Suprapubic skin (tissue), 4 donors: ENCODE data around the gene DHX9. TPM values are rescaled to one million over a fixed set of nuclear protein-coding genes. Genes with fewer than 3 reads are reported as not detected.

Source experiments
- DNase-seq, 2 donors: peaks; one replicate each; pipeline ENCODE4 v3.0.0-alpha.2; 2019; ENCODE audit warnings: low spot score in 2 of 2
- H3K27ac ChIP-seq: fragments of 200-600 bp; sonication (generic); one replicate; pipeline ENCODE4 v1.5.1; 2019
- H3K27me3 ChIP-seq: fragments of 200-600 bp; sonication (generic); one replicate; pipeline ENCODE4 v1.5.1; 2019
- H3K36me3 ChIP-seq: fragments of 200-600 bp; sonication (generic); one replicate; pipeline ENCODE4 v1.5.1; 2019
- H3K4me1 ChIP-seq: fragments of 200-600 bp; sonication (generic); one replicate; pipeline ENCODE4 v1.5.1; 2019
- H3K4me3 ChIP-seq: fragments of 200-600 bp; sonication (generic); one replicate; pipeline ENCODE4 v1.5.1; 2019; ENCODE audit warnings: mild to moderate bottlenecking
- H3K9me3 ChIP-seq: fragments of 200-600 bp; sonication (generic); one replicate; pipeline ENCODE4 v1.5.1; 2019
- EP300 ChIP-seq: sonication (generic); formaldehyde crosslinking; IDR thresholded peaks from one replicate; pipeline ENCODE4 v1.6.1; 2017; ENCODE audit warnings: antibody characterized with exemption
- POLR2A ChIP-seq, 2 donors: fragments of 450-650 bp; IDR thresholded peaks; one replicate each; pipeline ENCODE4 v1.6.1; 2017; ENCODE audit warnings: antibody characterized with exemption in 2 of 2, mild to moderate bottlenecking in 2 of 2, moderate library complexity in 2 of 2
- POLR2AphosphoS5 ChIP-seq, 3 donors: sonication (generic); formaldehyde crosslinking; IDR thresholded peaks; one replicate each; pipeline ENCODE4 v1.6.1; 2017; ENCODE audit warnings: antibody characterized with exemption in 3 of 3
- WGBS: methylation state at CpG from one replicate; pipeline ENCODE4 v1.1.5; 2018; 5-methylcytosine and 5-hydroxymethylcytosine counted together
- total RNA-seq, 4 donors: library from RNA; depleted of rRNA; stranded (reverse); fragments of >200 nt; gene quantifications; one replicate each; pipeline ENCODE4 v1.1.0, GENCODE V29; 2016
- TF ChIP-seq, protein P1 (sequence below), 2 donors: fragments of 200-600 bp in 1 of 2; fragments of 450-650 bp in 1 of 2; sonication (generic) in 1 of 2; IDR thresholded peaks; one replicate each; pipeline ENCODE4 v1.5.1; 2016 to 2019; ENCODE audit warnings: antibody characterized with exemption in 2 of 2, mild to moderate bottlenecking in 1 of 2, moderate library complexity in 1 of 2

The DHX9 gene
- total RNA-seq, 4 donors from 2014 or later = 59.9 to 94.7 (median 75.0) TPM

DNA sequence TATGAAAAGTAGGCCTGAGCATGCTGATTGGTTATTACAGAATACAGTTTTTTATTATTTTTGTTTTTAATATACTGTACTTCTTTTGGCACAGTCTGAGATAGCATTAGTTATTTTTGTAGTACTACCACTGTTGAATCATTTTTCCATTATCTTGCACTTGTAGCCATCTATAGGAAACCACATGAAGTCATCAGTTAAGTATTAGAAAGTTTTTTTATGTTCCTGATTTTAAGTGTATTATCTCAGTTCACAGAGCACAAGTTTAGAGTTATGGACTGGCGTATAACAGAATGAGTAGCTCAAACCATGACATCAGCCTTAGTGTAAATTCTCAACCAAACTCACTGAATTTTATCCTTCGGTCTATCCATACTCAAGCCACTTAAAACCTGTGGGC is 22.8 kb downstream of the DHX9 start:
- H3K9me3 ChIP-seq = no peaks in the 10 kb centered on the region
- DNase-seq = no peak
- peaks cover 97% of the 10 kb centered on the region for H3K36me3 ChIP-seq
- H3K4me1 ChIP-seq = no peaks in the 10 kb centered on the region
- no peak overlapping the region for H3K4me3 ChIP-seq
- WGBS = 90% methylated on average over 2 of the region's 2 CpGs
- TF ChIP-seq EP300 = no peak
- no peak overlapping the region for H3K27ac ChIP-seq
- no peaks in the 10 kb centered on the region for H3K27me3 ChIP-seq

DNA sequence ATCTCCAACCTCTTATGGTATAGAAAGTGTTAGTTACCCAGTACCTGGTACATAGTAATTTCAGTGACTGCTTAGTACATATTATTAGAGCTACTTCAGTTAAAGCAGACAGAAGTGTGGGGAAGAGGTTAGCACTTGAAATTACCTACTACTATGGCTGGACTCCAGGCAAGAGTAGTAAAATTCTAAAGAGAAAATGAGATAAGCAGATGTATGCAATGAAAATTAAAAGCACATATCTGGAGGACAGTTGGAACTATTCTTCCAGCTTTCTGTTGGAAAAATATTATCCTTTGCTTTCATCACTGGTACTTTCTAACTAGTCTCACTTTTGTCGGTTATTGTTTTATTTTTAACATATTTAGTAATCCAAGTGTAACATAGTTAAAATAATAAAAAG is 23.7 kb downstream of the DHX9 start:
- Histone ChIP-seq H3K27ac (no peak overlapping the region), H3K4me3 (no peak overlapping the region), H3K27me3 (no peaks in the 10 kb centered on the region), H3K9me3 (no peaks in the 10 kb centered on the region), H3K36me3 (peaks cover 97% of the 10 kb centered on the region), H3K4me1 (no peaks in the 10 kb centered on the region)
- no peak for TF ChIP-seq EP300
- no peak for TF ChIP-seq POLR2A (IDR thresholded peaks at IDR 0.05)
- TF ChIP-seq POLR2AphosphoS5 (IDR thresholded peaks at IDR 0.05) = no peak
- TF ChIP-seq, protein P1, sequence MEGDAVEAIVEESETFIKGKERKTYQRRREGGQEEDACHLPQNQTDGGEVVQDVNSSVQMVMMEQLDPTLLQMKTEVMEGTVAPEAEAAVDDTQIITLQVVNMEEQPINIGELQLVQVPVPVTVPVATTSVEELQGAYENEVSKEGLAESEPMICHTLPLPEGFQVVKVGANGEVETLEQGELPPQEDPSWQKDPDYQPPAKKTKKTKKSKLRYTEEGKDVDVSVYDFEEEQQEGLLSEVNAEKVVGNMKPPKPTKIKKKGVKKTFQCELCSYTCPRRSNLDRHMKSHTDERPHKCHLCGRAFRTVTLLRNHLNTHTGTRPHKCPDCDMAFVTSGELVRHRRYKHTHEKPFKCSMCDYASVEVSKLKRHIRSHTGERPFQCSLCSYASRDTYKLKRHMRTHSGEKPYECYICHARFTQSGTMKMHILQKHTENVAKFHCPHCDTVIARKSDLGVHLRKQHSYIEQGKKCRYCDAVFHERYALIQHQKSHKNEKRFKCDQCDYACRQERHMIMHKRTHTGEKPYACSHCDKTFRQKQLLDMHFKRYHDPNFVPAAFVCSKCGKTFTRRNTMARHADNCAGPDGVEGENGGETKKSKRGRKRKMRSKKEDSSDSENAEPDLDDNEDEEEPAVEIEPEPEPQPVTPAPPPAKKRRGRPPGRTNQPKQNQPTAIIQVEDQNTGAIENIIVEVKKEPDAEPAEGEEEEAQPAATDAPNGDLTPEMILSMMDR (IDR thresholded peaks at IDR 0.05) = no peak
- DNase-seq = no peak
- 80% methylated on average over 1 of the region's 1 CpG for WGBS

DNA sequence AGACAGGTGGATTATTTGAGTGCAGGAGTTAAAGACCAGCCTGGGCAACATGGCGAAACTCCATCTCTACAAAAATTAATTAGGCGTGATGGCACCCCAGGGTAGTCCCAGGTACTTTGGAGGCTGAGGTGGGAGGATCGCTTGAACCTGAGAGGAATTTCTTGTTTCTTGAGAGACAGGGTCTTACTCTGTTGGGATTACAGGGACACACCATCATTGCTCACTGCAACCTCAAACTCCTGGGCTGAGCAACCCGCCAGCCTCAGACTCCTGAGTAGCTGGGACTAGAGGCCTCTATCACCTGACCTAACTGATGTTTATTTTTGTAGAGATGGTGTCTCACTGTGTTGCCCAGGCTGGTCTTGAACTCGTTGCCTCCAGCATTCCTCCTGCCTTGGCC is 24.8 kb downstream of the DHX9 start:
- Histone ChIP-seq H3K27me3 (no peaks in the 10 kb centered on the region), H3K4me1 (no peaks in the 10 kb centered on the region), H3K27ac (no peak overlapping the region), H3K9me3 (no peaks in the 10 kb centered on the region), H3K36me3 (peaks cover 97% of the 10 kb centered on the region), H3K4me3 (no peak overlapping the region)
- TF ChIP-seq, protein P1 (IDR thresholded peaks at IDR 0.05) = no peak
- no peak for TF ChIP-seq POLR2A (IDR thresholded peaks at IDR 0.05)
- no peak for TF ChIP-seq EP300
- WGBS = 96% methylated on average over 5 of the region's 5 CpGs
- no peak for DNase-seq

DNA sequence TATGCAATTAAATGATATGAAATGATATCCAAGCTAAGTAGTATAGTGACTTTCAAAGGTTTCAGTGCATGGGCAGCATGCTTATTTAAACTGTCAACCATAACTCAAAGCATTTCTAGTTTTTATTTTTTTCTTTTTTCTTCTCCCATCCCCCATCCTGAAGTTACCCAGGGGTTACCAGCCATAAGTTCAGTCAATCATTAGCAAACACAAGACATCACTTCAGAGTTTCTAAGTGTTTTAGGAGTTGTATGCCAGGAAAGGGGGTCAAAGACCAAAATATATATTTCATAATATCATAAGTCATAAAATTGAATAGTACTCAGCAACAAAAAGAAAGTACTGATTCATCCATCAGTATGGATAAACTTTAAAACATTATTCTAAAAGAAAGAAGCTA is 28.7 kb downstream of the DHX9 start:
- Histone ChIP-seq H3K27me3 (no peaks in the 10 kb centered on the region), H3K4me3 (no peak overlapping the region), H3K4me1 (no peaks in the 10 kb centered on the region), H3K9me3 (no peaks in the 10 kb centered on the region), H3K36me3 (peaks cover 92% of the 10 kb centered on the region), H3K27ac (no peak overlapping the region)
- no peak for TF ChIP-seq EP300
- TF ChIP-seq, protein P1 (IDR thresholded peaks at IDR 0.05) = no peak
- TF ChIP-seq POLR2AphosphoS5 (IDR thresholded peaks at IDR 0.05) = no peak
- no peak for TF ChIP-seq POLR2A (IDR thresholded peaks at IDR 0.05)
- DNase-seq = no peak

DNA sequence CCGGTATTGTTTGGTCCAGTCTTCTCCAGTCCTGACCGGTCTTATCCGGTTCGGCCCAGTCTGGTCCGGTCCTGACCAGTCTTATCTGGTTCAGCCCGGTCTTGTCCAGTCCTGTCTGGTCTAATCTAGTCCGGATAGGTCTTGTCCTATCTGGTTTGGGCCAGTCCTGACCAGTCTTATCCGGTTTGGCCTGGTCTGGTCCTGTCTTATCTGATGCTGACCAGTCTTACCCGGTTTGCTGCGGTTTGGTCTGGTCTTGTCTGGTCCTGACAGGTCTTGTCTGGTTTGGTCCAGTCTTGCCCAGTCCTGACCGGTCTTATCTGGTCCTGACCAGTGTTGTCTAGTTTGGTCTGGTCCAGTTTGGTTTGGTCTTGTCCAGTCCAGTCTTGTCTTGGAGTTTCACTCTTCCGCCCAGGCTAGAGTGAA is 30.1 kb downstream of the DHX9 start:
- 94% methylated on average over 12 of the region's 12 CpGs for WGBS
- H3K36me3 ChIP-seq = peaks cover 92% of the 10 kb centered on the region
- no peaks in the 10 kb centered on the region for H3K9me3 ChIP-seq
- no peak for TF ChIP-seq POLR2A (IDR thresholded peaks at IDR 0.05)
- TF ChIP-seq EP300 = no peak
- TF ChIP-seq POLR2AphosphoS5 (IDR thresholded peaks at IDR 0.05) = no peak
- TF ChIP-seq, protein P1 (IDR thresholded peaks at IDR 0.05) = no peak
- H3K4me1 ChIP-seq = no peaks in the 10 kb centered on the region
- H3K4me3 ChIP-seq = no peak overlapping the region
- H3K27ac ChIP-seq = no peak overlapping the region
- H3K27me3 ChIP-seq = no peaks in the 10 kb centered on the region
- no peak for DNase-seq

DNA sequence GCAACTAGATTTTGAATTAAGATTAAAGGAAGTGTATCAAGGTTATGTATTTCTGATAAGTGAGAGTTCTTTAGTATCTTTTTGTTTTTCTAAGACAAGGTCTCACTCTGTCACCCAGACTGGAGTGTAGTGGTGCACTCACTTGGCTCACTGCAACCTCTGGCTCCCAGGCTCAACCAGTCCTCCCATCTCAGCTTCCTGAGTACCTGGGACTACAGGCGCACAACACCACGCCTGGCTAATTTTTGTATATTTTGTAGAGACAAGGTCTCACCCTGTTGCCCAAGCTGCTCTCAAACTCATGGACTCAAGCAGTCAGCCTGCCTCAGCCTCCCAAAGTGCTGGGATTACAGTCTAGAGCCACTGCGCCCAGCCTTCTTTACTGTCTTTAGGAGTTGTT is 33.7 kb downstream of the DHX9 start:
- Histone ChIP-seq H3K4me1 (no peaks in the 10 kb centered on the region), H3K27me3 (no peaks in the 10 kb centered on the region), H3K27ac (no peak overlapping the region), H3K36me3 (peaks cover 93% of the 10 kb centered on the region), H3K9me3 (no peaks in the 10 kb centered on the region), H3K4me3 (no peak overlapping the region)
- DNase-seq = no peak
- TF ChIP-seq, protein P1 (IDR thresholded peaks at IDR 0.05) = no peak
- WGBS = 95% methylated on average over 3 of the region's 3 CpGs
